T1000 (cell line): ENCODE data around the gene KCND1.

Source experiments
- DNase-seq: peaks from one replicate; lab custom pipeline; 2025; ENCODE audit warnings: mixed read lengths; lab: John Stamatoyannopoulos, UW

The KCND1 gene

DNA sequence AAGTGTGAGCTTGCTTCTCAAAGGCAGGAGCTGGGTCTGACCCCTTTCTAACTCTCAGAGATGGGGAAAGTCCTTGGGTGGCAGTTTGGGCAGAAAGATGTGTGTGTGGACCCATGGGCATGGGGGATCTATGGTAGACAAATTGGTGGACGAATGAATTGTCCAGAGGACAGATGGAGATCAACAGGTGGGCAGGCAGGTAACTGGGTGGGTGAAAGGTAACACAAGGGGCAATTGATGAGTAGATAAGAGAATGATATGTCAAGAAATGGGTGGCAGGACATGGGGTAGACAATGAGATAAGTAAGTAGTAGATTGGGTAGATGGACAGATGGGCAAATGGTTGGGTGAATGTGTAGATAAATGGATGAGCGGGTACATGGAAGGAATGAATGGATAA, 2.9 kb upstream of the KCND1 start:
- DNase-seq = no peak

DNA sequence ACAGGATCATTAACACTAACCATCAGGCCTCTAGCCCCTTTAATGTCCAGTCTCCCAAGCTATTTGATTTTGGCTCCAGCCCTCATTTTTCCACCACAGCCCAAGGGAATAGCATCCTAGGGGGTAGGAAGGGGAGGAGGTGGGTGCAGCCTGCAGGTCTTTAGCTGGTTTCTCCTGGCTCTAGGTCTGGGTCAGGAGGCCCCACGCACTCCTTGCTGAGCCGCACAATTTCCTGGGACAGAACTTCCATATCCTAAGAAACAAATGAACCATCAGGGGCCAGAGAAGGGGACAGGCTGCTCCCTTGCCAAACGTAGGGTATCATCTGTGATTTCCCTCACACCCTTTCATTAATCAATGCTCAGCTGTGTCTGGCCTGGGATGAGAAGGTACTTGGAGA, 2.4 kb upstream of the KCND1 start:
- no peak for DNase-seq

DNA sequence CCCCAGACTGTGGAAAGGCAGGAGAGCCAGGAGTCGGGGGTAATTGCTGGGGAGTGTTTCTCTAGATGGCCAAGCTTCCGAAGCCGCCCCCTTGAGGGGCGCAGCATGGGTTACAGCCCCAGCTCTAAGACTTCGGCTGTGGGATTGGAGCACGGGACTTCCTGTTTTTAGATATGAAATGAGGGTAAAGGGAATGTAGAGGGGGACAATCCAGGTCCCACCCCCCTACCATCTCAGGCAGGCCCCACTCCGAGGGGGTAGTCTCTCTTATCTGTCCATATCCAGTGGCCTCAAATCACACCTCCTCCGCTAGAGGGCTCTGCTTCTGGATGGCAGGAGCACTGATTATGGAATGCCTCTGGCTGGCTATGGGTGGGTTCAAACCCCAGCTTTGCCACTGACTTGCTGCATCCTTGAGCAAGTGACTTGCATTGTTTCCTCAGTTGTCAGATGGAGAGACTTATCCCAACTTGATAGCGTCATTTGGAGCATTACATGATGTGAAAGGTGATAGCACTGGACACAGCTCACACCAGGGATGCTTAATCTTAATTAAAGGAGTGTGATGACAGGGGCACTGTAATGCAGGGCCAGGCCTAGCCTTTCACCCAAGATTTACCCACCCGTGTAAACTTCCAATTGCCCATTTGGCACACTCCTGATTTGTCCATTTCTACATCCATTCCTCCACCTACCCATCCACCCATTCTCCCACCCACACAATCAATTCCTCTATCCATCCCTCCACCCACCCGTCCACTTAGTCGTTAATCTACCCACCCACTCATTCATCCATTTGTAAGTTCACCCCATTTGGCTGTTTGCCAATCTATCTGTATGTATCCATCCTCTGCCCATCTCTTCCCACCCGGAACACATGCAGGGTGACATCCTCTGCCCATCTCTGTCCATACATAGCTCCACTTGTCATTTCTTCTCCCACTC, 848 bp upstream of the KCND1 start:
- peak; percentile 53 for DNase-seq

DNA sequence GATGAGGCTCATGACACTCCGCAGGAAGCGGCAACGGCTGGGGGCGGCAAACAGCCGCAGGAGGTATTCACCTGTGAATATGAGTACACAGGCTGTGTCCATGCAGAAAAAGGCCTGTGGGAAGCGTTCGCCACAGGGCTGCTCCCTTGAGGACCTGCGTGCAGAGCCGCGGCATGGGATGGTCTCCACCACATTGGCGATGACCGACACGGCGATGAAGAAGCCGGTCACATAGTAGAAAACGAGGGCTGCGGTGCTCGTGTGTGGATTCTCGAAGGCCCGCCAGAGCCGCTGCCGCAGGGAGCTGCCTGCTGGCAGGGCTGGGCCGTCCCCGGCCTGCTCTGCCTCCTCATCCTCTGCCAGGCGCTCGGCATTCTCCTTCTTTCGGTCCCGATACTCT, 2.2 kb downstream of the KCND1 start:
- DNase-seq = no peak

DNA sequence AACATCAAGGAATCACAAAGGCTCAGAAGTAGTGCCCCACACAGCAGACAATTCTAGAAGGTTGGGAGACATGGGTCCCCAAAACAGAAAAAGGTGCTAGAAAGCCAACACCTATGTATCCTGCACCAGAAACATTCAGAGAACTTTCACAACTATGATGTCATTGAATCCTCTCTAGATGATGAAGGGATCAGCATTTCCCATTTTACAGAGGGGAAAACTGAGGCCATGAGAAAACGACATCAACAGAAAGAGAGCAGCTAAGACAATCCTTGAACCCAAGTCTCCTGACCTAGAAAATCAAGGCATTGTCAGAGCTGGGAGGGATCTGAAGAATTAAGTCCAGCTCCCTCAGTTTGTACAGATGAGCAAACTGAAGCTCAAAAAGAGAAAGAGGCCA, 3.3 kb downstream of the KCND1 start:
- no peak for DNase-seq

DNA sequence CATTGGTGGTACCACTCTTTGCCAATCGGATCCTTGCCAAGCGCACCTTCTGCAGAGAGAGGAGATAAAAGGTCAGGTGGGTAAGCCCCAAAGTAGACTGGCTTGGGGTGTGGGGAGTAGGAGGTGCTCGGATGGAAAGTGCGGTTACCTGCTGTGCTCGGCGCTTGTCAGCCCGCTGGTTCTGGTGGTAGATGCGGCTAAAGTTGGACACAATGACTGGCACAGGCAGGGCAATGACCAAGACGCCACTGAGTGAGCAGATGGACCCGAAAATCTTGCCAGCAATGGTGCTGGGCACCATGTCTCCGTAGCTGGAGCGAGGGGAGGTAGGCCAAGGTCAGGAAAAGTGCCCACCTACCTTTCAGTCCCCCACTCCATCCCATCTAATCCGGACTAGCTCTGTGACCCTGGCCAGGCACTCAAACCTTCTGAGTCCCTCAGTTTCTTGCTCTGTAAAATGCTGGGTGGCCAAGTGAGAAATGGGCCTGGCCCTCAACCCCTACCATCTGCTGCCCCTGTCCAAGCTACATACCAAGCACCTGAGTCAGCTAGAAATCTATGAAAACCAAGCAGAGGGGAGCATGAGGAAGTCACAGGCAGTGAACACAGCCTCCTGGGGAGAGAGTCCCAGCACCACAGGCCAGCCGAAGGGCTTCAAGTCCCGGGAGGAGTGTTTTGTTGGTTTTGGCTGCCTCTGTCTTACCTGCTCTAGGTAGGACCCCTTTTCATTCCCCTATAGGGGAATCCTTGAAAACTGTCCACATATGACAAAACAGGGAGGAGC, 4.7 kb downstream of the KCND1 start:
- no peak for DNase-seq

DNA sequence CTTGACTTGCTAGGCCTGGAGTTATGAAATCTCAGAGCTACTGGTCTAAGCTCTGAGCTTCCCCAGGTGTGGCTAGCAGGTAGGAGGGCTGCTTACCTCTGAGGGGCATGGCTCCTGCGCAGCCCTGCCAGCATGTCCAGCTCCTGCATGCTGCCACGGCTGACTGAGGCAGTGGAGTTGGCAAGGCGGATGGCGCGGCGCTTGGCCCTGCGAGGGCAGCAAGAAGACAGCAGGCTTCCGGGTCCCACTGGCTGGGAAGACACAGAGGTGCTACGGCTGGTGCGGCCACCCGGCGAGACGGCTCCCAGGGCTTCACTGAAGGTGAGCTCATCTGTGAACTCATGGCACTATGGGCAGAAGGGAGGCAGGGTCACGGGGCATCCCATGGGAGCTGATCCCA, 5.7 kb downstream of the KCND1 start:
- DNase-seq = no peak

DNA sequence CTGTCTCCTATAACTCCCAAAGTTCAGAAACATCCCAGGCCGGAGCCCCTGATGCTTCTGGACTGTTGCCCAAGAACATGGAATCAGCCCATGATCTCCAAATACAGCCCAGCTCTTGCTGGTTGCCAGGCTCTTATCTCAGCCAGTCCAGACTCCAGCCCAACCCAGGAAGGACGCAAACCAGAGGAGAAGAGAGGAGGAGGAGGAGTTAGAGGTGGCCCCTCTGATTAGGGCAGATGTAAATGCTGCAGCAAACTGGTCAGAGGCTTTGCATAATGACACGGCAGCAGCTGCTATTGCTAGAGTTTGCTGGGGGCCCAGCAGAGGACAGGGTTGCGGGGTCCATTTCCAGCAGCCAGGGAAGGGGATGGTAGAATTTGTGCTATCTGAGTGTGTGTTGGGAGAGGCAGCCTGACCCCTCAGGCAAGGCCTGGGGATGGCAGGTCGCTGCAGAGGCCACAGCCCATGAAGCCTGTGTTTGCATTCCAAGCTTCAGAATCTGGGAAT, 10.0 kb downstream of the KCND1 start:
- DNase-seq = no peak

DNA sequence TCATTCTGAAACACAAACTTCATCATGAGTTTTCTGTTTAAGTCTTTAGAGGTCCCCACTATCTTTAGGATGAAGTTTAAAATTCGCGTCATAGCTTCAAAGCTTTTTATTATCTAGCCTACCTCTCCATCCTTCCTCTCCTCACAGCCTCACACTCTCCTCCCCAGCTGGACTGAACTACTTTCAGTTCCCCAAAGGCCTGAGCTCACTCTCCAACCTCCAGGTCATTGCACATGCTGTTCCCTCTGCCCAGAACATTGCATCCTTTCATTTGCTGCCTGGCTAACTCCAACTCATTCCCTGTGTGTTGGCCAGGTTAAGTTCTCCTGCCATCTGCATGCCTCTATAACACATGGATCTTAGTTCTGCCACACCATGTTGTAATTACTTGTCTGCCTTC, 11.4 kb downstream of the KCND1 start:
- DNase-seq = no peak

DNA sequence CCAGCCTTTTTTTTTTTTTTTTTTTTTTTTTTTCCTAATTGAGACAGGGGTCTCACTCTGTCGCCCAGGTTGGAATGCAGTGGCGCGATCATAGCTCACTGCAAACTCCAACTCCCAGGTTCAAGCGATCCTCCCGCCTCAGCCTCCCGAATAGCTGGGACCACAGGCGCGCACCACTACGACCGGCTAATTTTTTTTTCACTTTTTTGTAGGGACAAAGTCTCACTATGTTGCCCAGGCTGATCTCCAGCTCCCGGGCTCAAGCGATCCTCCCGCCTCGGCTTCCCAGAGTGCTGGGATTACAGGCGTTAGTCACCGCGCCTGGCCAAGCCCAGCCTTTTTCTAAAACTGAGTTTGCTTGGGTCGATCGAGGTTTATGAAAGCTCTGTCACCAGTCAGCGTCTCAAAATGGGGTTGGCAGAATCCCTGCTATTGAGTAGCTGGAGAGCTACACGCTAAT, 13.0 kb downstream of the KCND1 start:
- peak; percentile 64 for DNase-seq

DNA sequence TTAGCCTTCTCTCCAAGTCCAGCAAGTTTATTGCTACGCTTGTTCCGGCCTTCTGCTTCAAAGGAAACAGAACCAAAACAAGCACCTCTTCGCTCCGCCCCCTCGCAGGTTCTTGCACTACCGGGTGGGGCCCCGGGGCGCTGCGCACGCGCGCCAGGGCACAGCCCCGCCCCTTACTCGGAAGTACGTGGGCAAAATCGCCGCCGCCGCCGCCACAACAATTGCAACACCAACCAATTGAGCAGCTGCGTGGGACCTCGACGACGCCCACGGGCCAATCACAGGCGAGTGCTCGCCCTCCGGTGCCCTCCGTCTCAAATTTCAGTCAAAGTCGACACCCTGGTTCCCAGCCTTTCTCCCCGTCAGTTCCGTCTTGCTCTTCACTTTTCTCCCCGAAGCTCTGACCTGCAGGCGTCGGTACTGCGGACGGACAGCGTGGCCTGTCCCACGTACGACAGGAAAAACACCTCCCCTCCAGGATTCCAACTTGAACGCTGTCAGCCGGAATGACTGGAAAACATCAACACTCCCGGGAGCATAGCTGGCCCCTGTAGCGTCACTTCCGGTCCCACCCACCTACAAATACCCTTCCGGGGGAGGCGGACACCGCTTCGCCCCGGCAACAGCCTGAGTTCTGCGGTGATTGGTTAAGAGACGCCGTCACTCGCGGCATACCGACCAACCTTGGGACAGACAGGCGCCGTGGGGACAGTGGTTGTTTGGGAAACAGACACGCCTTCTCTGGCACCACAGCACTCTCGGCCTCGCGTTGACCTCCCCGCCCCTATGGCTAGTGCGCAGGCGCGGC, 13.6 kb downstream of the KCND1 start:
- DNase-seq = peak; percentile 96

DNA sequence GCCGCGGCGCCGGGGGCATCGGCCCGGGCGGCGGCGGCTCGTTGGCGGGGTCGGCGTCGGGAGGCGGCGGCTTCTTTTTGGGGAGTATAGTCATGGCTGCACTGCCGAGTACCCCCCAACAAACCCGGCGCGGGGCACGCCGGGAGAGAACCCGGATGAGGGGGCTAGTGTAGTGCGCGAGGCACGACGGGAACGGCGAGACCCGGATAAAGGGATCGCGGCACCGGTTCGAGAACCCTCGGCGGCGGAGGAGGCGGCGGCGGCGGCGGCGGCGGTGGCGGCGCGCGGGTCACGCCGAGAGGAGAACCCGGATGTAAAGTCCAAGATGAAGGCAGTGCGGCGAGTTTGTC, 14.2 kb downstream of the KCND1 start, which contains the start of gene OTUD5:
TSS of gene OTUD5 (minus strand) at position 131 of the 350 bp plus-strand sequence. CDS start at position 94, 37 bp downstream.
- peak; percentile 78 for DNase-seq

DNA sequence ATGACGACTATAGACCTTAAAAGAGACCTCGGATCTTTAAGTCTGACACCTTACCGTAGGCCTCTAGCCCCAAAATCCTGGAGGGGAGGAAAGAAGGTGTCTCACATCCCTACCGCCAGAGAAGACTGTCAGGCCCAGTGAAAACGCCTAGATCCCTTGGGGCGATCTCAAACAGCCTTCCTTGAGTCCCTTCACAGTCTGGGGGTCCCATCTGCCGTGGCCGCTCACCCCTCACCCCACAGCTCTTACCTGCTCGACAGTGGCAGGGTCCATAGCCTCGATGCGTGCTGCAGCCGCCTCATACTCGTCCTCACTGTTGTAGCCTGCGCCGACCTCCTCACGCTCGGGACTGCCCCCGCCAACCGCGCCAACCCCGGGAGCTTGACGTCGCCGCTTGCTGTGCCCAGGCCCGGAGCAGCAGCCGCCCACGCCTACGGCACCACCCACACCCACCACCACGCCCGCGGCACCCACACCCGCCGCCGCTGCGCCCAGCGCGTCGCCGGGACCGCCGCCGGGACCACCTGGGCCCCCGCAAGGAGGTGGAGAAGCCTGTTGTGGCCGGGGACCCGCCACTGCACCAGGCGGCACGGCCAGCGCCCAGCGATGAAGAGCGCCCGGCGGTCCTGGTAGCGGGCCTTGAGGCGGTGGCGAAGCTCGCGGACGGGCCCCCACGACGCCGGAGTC, 14.8 kb downstream of the KCND1 start:
- no peak for DNase-seq

DNA sequence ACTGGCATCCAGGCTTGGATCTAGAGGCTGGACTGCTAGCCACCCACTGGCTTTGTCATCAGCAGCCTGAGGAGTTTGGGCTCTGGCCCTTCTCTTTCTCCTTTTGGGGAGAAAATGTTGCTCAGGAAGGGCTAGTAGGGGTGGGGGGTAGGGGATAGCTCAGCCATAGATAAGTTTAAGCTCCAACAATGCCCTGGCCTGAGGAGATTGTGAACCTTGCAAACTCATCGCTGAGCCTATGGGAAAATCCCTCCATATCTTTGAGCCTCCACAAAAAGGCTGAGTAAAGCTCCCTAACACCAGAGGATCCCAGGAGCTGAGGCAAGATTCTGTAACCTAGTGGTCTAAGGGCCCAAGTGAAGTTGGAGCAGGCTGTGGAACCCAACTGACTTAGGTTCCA, 23.1 kb downstream of the KCND1 start:
- no peak for DNase-seq

DNA sequence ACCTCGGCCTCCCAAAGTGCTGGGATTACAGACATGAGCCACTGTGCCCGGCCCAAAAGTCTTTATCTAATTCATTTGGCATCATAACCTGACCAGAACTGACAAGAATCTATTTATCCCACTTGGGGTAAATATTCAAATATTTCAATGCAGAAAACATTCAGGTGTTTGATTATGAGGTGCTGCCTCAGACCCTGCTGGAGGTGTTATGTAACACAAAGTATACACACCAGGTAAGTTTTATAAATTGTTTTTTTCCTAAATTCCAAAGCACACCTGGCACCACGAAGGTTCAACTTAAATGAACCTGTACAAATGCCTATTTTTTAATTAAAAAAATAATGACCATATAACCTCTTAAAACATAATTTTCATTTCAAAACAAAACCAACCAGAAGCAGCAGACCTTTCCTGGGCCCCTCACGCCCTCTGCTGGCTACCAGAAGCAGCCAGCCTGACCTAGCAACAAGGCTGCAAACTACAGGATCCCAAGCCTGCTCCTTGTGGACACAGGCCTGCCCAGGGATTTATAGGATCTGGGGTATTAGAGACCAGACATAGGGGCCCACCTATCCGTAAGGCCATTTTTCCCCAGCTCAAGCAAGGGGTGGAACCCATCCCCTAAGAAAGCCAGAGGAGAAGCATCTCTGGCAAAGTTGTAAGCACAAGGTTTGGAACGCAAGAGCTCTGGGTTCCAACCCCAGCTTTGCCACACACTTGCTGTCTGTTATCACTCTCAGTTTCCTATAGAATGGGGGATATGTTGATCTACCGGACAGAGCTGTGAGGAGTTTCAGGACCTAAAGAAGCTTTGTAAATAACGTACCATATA, 25.9 kb downstream of the KCND1 start:
- DNase-seq = peak; percentile 6

DNA sequence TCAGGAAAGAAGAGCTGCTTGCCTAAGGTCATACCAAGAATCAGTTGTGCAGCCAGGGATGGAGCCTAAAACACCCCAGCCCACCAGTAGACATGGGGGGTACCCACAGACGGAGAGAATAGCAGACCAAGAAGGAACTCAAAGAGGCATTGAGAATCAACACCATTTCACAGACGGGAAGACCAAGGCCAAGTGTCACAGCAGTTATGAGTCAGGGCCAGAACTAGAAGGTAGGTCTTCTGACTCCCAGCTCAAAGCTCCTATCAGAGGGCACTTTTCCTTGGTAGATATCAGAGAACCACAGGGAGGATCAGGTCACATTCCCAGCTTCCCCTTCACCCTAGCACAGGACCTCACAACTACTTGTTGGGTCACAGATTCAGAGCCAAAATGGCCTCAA, 28.7 kb downstream of the KCND1 start:
- DNase-seq = no peak

DNA sequence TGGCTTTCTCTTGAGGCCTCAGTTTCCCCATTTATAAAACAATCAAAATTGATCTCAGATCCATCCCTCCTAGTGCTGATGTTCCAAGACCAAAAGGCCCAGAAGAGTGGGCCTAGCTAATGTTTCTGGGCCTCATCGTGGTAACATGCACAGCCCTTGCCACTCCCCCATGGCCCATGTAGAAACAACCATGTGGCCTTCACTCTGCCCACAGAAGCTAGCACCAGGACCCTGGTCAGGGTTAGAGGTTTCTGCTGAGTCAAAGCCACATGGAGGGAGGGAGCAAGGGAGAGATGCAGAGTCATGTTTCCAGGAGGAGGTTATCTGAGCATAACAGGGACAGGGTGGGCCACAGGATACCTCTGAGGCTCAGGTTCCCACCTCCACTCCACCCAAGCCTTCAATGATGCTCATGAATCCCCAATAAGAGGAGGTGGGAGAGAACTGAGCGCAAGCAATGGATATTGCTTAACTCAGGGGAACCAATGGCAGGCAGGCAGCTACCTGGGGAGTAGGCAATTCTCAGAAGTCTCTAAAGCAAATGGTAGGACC, 31.2 kb downstream of the KCND1 start:
- no peak for DNase-seq

DNA sequence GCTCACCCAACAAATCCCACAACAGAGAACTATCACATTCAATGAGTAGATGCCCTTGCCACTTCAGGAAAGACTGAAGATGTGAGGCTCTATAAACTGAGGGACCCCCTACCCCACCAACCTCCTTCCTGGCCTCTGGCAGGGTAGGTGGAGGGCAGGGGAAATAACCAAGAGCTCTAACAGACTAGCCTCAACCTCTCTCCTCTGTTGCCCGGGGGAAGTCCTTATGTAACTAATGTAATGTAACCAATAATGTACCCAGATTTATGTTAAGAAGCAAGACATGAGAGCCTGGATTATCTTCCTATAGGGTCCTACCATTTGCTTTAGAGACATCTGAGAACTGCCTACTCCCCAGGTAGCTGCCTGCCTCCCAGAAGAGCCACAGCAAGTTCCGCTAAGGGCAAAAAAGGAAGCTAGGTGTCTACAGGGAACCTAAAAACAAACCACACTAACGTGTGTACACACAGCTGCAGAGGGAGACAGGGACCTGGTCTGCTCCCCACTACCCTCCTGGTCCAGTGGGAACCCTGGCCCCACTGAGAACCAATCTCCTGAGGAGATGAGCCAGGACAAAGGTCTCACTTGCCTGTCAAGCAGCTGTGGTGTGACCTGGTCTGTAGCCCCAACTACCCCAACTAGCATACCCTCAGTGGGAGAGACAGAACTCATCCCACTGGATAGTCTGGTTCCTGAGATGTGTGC, 32.0 kb downstream of the KCND1 start:
- DNase-seq = no peak

DNA sequence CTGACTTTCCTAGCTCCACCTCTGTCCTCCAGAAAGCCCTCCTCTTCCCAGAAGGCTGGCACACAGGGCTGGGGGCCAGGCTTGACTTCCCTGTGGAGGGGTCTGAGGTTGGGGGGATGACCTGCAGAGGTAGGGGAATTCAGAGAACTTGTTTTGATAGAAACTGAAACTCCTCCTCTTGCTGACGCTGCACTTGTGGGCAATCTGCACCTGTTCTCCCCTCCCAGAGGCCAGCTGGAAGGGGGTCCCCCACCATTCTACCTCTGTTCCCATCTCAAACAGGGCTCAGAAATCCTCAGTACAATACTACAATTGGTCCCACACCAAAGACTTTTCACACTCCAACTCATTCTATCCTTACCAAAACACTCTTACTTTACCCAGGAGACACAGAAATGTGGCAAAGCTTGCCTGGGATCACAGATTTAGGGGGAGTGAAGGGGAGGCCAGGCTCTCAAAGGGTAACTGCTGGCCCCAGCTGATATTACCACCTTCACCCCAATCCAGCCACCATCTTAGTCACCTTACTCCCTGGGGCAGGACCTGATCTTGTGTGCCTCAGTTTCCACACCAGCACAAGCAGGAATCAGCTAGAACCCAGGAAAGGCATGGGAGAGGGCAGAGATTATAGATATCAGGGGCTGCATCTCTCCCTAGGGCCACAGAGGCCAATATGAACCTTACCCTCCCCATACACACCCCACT, 32.8 kb downstream of the KCND1 start:
- DNase-seq = no peak
